ENCODE results near the gene GPR68.

DNA sequence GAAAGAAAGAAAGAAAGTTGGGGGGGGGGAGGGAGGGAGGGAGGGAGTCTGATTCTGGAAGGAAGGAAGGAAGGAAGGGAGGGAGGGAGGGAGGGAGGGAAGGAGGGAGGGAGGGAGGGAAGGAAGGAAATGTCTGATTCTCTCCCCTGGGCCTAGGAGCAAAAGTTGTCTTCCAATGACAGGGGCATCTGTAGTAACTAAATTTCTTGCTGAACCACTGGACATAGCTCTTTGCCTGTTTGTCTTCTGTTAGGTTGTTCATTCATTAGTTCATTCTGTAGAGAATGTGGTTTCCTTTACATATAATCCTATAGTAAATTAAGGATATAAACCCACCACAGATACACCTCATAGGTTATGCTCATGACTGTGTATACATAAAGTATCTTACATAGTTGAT, 59.9 kb downstream of the GPR68 start:
- no peak for TF ChIP-seq CTCF (IDR thresholded peaks at IDR 0.05)
- TF ChIP-seq POLR2A (IDR thresholded peaks at IDR 0.05), result no peak
